Head of caudate nucleus (tissue), 42 donors: ENCODE measurements around the gene WDR13.
A peak's percentile ranks its signal among the peaks of the same experiment; 100 is the strongest.
"Not testable (repeated sequence)": the region's sequence is repeated elsewhere in the genome, so short reads cannot be mapped to it uniquely, and the experiment has no call there.

Experiments
- DNase-seq, 42 donors: peaks; one replicate each; pipeline versions ENCODE4 v3.0.0 to v3.0.0-alpha.2; 2020 to 2021; ENCODE audit warnings: mixed read lengths in 7 of 42
- intact Hi-C: fragments of 100-400 bp; cut with DNase I; formaldehyde crosslinking; loops from one replicate; pipeline ENCODE4 v1.15.0; 2022

WDR13 gene

GRCh38 chrX:48632207-48632606 is 34.9 kb downstream of the WDR13 start:
- no peak for DNase-seq
- intact Hi-C loops = no loop called here

GRCh38 chrX:48636301-48636700 is 39.0 kb downstream of the WDR13 start:
- DNase-seq = no peak
- intact Hi-C loops = no loop called here

- no peak for DNase-seq
- intact Hi-C loops = no loop called here
These were observed 39.5 kb downstream of the WDR13 start for GRCh38 chrX:48636776-48637175.

GRCh38 chrX:48645669-48646068 is 48.4 kb downstream of the WDR13 start:
- intact Hi-C loops = no loop called here
- DNase-seq = no peak

- intact Hi-C loops = no loop called here
- DNase-seq = peak in 32 of 42 donors; percentile 7 to 69 (median 38)
These were observed 51.1 kb downstream of the WDR13 start for GRCh38 chrX:48648336-48648751.

GRCh38 chrX:48649102-48649501 is 51.8 kb downstream of the WDR13 start:
- intact Hi-C loops = no loop called here
- DNase-seq = no peak

GRCh38 chrX:48652055-48652579 is 54.8 kb downstream of the WDR13 start:
- intact Hi-C loops, DNase-seq: not testable (repeated sequence)

- intact Hi-C loops = not testable (repeated sequence)
- DNase-seq = peak in 15 of 42 donors; percentile 6 to 49 (median 22)
These were observed 57.5 kb downstream of the WDR13 start for GRCh38 chrX:48654746-48655145.
